ENCODE results near the gene HIVEP1. TPM values are rescaled to one million over a fixed set of nuclear protein-coding genes. Genes with fewer than 3 reads are reported as not detected.

The HIVEP1 gene
- total and polyA plus RNA-seq, 2 of the 8 experiments (the other 6 are each of a cell fraction or from before 2014, with no cell fraction given) = 22.6 to 23.1 TPM

DNA sequence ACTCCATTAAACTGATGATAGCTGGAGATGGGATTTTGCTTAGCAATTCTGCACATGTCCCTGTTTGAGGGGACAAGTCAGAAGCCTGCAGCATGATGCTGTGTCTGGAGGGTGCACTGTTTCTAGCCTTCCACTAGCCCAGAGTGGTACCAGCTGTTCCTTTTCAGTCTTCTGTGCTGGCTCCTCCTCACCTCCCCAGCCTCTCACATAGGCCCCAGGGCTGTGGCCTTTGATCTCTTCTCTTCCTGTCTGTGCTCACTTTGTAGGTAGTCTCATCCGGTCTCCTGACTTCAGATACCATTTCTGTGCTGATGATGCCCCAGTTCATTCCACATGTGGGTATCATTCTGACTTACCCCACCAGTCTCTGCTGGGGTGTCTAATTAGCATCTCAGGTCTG lies 126.3 kb downstream of the HIVEP1 start (continued):
- TF ChIP-seq, protein P1, sequence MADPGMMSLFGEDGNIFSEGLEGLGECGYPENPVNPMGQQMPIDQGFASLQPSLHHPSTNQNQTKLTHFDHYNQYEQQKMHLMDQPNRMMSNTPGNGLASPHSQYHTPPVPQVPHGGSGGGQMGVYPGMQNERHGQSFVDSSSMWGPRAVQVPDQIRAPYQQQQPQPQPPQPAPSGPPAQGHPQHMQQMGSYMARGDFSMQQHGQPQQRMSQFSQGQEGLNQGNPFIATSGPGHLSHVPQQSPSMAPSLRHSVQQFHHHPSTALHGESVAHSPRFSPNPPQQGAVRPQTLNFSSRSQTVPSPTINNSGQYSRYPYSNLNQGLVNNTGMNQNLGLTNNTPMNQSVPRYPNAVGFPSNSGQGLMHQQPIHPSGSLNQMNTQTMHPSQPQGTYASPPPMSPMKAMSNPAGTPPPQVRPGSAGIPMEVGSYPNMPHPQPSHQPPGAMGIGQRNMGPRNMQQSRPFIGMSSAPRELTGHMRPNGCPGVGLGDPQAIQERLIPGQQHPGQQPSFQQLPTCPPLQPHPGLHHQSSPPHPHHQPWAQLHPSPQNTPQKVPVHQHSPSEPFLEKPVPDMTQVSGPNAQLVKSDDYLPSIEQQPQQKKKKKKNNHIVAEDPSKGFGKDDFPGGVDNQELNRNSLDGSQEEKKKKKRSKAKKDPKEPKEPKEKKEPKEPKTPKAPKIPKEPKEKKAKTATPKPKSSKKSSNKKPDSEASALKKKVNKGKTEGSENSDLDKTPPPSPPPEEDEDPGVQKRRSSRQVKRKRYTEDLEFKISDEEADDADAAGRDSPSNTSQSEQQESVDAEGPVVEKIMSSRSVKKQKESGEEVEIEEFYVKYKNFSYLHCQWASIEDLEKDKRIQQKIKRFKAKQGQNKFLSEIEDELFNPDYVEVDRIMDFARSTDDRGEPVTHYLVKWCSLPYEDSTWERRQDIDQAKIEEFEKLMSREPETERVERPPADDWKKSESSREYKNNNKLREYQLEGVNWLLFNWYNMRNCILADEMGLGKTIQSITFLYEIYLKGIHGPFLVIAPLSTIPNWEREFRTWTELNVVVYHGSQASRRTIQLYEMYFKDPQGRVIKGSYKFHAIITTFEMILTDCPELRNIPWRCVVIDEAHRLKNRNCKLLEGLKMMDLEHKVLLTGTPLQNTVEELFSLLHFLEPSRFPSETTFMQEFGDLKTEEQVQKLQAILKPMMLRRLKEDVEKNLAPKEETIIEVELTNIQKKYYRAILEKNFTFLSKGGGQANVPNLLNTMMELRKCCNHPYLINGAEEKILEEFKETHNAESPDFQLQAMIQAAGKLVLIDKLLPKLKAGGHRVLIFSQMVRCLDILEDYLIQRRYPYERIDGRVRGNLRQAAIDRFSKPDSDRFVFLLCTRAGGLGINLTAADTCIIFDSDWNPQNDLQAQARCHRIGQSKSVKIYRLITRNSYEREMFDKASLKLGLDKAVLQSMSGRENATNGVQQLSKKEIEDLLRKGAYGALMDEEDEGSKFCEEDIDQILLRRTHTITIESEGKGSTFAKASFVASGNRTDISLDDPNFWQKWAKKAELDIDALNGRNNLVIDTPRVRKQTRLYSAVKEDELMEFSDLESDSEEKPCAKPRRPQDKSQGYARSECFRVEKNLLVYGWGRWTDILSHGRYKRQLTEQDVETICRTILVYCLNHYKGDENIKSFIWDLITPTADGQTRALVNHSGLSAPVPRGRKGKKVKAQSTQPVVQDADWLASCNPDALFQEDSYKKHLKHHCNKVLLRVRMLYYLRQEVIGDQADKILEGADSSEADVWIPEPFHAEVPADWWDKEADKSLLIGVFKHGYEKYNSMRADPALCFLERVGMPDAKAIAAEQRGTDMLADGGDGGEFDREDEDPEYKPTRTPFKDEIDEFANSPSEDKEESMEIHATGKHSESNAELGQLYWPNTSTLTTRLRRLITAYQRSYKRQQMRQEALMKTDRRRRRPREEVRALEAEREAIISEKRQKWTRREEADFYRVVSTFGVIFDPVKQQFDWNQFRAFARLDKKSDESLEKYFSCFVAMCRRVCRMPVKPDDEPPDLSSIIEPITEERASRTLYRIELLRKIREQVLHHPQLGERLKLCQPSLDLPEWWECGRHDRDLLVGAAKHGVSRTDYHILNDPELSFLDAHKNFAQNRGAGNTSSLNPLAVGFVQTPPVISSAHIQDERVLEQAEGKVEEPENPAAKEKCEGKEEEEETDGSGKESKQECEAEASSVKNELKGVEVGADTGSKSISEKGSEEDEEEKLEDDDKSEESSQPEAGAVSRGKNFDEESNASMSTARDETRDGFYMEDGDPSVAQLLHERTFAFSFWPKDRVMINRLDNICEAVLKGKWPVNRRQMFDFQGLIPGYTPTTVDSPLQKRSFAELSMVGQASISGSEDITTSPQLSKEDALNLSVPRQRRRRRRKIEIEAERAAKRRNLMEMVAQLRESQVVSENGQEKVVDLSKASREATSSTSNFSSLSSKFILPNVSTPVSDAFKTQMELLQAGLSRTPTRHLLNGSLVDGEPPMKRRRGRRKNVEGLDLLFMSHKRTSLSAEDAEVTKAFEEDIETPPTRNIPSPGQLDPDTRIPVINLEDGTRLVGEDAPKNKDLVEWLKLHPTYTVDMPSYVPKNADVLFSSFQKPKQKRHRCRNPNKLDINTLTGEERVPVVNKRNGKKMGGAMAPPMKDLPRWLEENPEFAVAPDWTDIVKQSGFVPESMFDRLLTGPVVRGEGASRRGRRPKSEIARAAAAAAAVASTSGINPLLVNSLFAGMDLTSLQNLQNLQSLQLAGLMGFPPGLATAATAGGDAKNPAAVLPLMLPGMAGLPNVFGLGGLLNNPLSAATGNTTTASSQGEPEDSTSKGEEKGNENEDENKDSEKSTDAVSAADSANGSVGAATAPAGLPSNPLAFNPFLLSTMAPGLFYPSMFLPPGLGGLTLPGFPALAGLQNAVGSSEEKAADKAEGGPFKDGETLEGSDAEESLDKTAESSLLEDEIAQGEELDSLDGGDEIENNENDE (IDR thresholded peaks at IDR 0.05; ENCODE audit: insufficient replicate concordance, low read length) = no peak
- TF ChIP-seq E2F6 (IDR thresholded peaks at IDR 0.05) = no peak
